ENCODE data around the gene NLRC3. TPM values are rescaled to one million over a fixed set of nuclear protein-coding genes. Genes with fewer than 3 reads are reported as not detected.

NLRC3 gene
- polyA plus RNA-seq, 1 of the 3 experiments (the other 2 are of a cell fraction), result not detected

DNA sequence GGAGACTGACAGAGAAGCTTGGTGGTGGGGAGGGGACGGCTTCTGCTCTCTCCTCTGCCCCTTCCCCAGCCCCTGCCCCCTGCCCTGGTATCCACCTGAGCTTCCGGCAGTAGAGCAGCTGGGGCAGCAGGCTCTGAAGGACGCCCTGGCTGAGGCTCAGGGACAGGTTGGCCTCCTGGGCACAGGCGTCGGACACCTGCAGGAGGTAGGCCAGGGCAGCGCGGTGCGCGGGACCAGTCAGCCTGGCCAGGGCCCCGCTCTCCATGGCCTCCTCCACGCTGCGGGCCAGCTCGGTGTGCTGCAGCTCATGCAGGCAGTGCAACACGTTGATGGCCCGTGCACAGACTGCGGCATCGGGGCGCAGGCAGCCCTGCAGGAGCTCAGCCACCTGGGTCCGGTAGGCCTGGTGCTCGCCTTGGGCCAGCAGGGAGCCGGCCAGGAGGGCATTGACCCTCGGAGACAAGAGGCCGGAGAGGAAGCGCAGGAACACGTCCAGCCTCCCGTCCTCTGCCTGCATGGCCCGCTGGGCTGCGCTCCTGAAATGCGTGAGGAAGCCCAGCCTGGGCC, 14.2 kb downstream of the NLRC3 start (continued):
- TF ChIP-seq MXI1 (IDR thresholded peaks at IDR 0.05; ENCODE audit: low read depth, low read length) (no peak), RXRA (IDR thresholded peaks at IDR 0.05; ENCODE audit: borderline replicate concordance, low read depth) (no peak), SMC3 (IDR thresholded peaks at IDR 0.05; ENCODE audit: low read depth, low read length) (no peak), SIN3A (IDR thresholded peaks at IDR 0.05; ENCODE audit: borderline replicate concordance, low read depth, low read length) (no peak)
- TF ChIP-seq, protein P1, sequence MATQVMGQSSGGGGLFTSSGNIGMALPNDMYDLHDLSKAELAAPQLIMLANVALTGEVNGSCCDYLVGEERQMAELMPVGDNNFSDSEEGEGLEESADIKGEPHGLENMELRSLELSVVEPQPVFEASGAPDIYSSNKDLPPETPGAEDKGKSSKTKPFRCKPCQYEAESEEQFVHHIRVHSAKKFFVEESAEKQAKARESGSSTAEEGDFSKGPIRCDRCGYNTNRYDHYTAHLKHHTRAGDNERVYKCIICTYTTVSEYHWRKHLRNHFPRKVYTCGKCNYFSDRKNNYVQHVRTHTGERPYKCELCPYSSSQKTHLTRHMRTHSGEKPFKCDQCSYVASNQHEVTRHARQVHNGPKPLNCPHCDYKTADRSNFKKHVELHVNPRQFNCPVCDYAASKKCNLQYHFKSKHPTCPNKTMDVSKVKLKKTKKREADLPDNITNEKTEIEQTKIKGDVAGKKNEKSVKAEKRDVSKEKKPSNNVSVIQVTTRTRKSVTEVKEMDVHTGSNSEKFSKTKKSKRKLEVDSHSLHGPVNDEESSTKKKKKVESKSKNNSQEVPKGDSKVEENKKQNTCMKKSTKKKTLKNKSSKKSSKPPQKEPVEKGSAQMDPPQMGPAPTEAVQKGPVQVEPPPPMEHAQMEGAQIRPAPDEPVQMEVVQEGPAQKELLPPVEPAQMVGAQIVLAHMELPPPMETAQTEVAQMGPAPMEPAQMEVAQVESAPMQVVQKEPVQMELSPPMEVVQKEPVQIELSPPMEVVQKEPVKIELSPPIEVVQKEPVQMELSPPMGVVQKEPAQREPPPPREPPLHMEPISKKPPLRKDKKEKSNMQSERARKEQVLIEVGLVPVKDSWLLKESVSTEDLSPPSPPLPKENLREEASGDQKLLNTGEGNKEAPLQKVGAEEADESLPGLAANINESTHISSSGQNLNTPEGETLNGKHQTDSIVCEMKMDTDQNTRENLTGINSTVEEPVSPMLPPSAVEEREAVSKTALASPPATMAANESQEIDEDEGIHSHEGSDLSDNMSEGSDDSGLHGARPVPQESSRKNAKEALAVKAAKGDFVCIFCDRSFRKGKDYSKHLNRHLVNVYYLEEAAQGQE (IDR thresholded peaks at IDR 0.05; ENCODE audit: low read depth, low read length), result no peak

DNA sequence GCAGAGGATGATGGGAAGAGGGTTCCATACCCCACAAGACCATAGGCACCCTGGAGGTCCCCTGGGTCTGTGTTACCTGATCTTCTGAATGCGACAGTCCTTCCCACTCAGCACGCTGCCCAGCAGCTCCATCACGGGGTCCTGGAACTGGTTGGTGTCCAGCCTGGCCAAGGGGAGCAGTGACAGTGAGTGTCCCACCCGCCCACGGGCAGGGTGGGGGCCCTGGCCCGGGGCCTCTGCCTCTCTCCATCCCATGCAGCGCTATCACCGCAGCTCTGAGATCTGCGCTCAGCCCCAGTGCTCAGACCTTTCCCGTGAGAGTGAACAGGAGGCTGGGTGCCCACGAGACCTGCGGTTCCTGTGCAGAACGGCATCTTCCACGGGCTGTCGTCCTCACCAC, 15.6 kb downstream of the NLRC3 start:
- no peaks in the 10 kb centered on the region for H3K36me3 ChIP-seq (replicated peaks in 1 of 2; ENCODE audit: control insufficient read depth in 1 of 2, insufficient read depth in 2 of 2, low read length in 1 of 2)
- no peaks in the 10 kb centered on the region for H3K79me2 ChIP-seq (ENCODE audit: insufficient read depth)
- CTCF ChIA-PET, result interaction anchor here (0.9 kb wide), 1 partner anchor 13 kb away, joined by 3 read pairs; no protein-coding TSS in a partner anchor
- H3K9me2 ChIP-seq, result no peaks in the 10 kb centered on the region
- H4K20me1 ChIP-seq (ENCODE audit: insufficient read depth), result no peaks in the 10 kb centered on the region
- H3K9me3 ChIP-seq, result no peaks in the 10 kb centered on the region
- no peaks in the 10 kb centered on the region for H3K27me3 ChIP-seq (ENCODE audit: insufficient read depth)
- H3K4me3 ChIP-seq (ENCODE audit: low read depth in 2 of 2, low read length in 1 of 2), result no peak overlapping the region
- 63% methylated on average over 11 of the region's 15 CpGs for WGBS (ENCODE audit: low lambda C conversion rate)
- no peak overlapping the region for H3K4me2 ChIP-seq
- H3K9ac ChIP-seq, result no peak overlapping the region
- H3K27ac ChIP-seq (ENCODE audit: low read depth in 2 of 2, low read length in 1 of 2), result no peak overlapping the region
- no peaks in the 10 kb centered on the region for H3K4me1 ChIP-seq (ENCODE audit: control insufficient read depth in 1 of 2, insufficient read depth in 2 of 2, low read depth in 1 of 2, low read length in 1 of 2)
- TF ChIP-seq SMC3 (IDR thresholded peaks at IDR 0.05; ENCODE audit: low read depth, low read length), result no peak
- TF ChIP-seq EZH2phosphoT487 (IDR thresholded peaks at IDR 0.05; ENCODE audit: borderline replicate concordance, low read depth), result no peak
- TF ChIP-seq, protein P2, sequence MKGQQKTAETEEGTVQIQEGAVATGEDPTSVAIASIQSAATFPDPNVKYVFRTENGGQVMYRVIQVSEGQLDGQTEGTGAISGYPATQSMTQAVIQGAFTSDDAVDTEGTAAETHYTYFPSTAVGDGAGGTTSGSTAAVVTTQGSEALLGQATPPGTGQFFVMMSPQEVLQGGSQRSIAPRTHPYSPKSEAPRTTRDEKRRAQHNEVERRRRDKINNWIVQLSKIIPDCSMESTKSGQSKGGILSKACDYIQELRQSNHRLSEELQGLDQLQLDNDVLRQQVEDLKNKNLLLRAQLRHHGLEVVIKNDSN (IDR thresholded peaks at IDR 0.05; ENCODE audit: borderline replicate concordance, low read depth), result no peak
- TF ChIP-seq CHD2 (IDR thresholded peaks at IDR 0.05; ENCODE audit: low read length, partially characterized antibody), result no peak
- TF ChIP-seq, protein P3, sequence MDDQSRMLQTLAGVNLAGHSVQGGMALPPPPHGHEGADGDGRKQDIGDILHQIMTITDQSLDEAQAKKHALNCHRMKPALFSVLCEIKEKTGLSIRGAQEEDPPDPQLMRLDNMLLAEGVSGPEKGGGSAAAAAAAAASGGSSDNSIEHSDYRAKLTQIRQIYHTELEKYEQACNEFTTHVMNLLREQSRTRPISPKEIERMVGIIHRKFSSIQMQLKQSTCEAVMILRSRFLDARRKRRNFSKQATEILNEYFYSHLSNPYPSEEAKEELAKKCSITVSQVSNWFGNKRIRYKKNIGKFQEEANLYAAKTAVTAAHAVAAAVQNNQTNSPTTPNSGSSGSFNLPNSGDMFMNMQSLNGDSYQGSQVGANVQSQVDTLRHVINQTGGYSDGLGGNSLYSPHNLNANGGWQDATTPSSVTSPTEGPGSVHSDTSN (IDR thresholded peaks at IDR 0.05), result no peak
- TF ChIP-seq, protein P4, sequence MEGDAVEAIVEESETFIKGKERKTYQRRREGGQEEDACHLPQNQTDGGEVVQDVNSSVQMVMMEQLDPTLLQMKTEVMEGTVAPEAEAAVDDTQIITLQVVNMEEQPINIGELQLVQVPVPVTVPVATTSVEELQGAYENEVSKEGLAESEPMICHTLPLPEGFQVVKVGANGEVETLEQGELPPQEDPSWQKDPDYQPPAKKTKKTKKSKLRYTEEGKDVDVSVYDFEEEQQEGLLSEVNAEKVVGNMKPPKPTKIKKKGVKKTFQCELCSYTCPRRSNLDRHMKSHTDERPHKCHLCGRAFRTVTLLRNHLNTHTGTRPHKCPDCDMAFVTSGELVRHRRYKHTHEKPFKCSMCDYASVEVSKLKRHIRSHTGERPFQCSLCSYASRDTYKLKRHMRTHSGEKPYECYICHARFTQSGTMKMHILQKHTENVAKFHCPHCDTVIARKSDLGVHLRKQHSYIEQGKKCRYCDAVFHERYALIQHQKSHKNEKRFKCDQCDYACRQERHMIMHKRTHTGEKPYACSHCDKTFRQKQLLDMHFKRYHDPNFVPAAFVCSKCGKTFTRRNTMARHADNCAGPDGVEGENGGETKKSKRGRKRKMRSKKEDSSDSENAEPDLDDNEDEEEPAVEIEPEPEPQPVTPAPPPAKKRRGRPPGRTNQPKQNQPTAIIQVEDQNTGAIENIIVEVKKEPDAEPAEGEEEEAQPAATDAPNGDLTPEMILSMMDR (IDR thresholded peaks at IDR 0.05), result no peak
- TF ChIP-seq FOXM1 (IDR thresholded peaks at IDR 0.05; ENCODE audit: low read depth), result no peak
- no peak for TF ChIP-seq YY1 (IDR thresholded peaks at IDR 0.05; ENCODE audit: low read depth)
- TF ChIP-seq JUND (IDR thresholded peaks at IDR 0.05), result no peak
- no peak for TF ChIP-seq GATA2 (CRISPR knock-in tag; IDR thresholded peaks at IDR 0.05)
- no peak for DNase-seq
- H3F3A ChIP-seq (replicated peaks; ENCODE audit: insufficient read depth), result no peaks in the 10 kb centered on the region
- no peak overlapping the region for H2AFZ ChIP-seq (ENCODE audit: low read depth)
- POLR2A ChIA-PET, result no interaction called here
